Hepatocyte (in vitro differentiated cells): ENCODE results near the gene ACTR8. TPM values are rescaled to one million over a fixed set of nuclear protein-coding genes. Genes with fewer than 3 reads are reported as not detected.

Experiments used
- DNase-seq: peaks from one replicate; pipeline ENCODE4 v3.0.0-alpha.2; 2016; ENCODE audit warnings: low spot score
- H2AFZ ChIP-seq: fragments of 200-600 bp; sonication (generic); 2 replicates; pipeline ENCODE4 v1.6.0; 2016; ENCODE audit warnings: antibody characterized with exemption, mild to moderate bottlenecking
- H3K27ac ChIP-seq: fragments of 200-600 bp; sonication (generic); 2 replicates; pipeline ENCODE4 v1.5.1; 2016; ENCODE audit warnings: mild to moderate bottlenecking
- H3K27me3 ChIP-seq: fragments of 200-600 bp; sonication (generic); 2 replicates; pipeline ENCODE4 v1.6.1; 2016
- H3K36me3 ChIP-seq: fragments of 200-600 bp; sonication (generic); replicated peaks from 2 replicates; pipeline ENCODE4 v1.5.1; 2016; ENCODE audit warnings: low read depth; ENCODE audit not compliant: insufficient read depth
- H3K4me1 ChIP-seq: fragments of 200-600 bp; sonication (generic); 2 replicates; pipeline ENCODE4 v1.5.1; 2016; ENCODE audit warnings: mild to moderate bottlenecking, moderate library complexity; ENCODE audit not compliant: insufficient read depth
- H3K4me2 ChIP-seq: fragments of 200-600 bp; sonication (generic); 2 replicates; pipeline ENCODE4 v1.6.0; 2016
- H3K4me3 ChIP-seq: fragments of 200-600 bp; sonication (generic); 2 replicates; pipeline ENCODE4 v1.5.1; 2016; ENCODE audit warnings: mild to moderate bottlenecking
- H3K79me2 ChIP-seq: fragments of 200-600 bp; sonication (generic); 2 replicates; pipeline ENCODE4 v1.6.0; 2017; ENCODE audit warnings: mild to moderate bottlenecking
- H3K9me2 ChIP-seq: fragments of 200-600 bp; sonication (generic); replicated peaks from 2 replicates; pipeline ENCODE4 v1.6.0; 2017; ENCODE audit warnings: mild to moderate bottlenecking; ENCODE audit not compliant: insufficient read depth
- H3K9me3 ChIP-seq: fragments of 200-600 bp; sonication (generic); 2 replicates; pipeline ENCODE4 v1.5.1; 2016; ENCODE audit warnings: low read depth, mild to moderate bottlenecking
- H4K20me1 ChIP-seq: fragments of 200-600 bp; sonication (generic); 2 replicates; pipeline ENCODE4 v1.6.0; 2016; ENCODE audit warnings: mild to moderate bottlenecking; ENCODE audit not compliant: insufficient read depth, poor library complexity, severe bottlenecking
- EZH2 ChIP-seq: fragments of 200-600 bp; sonication (generic); IDR thresholded peaks from 2 replicates; pipeline ENCODE4 v1.6.1; 2016; ENCODE audit warnings: antibody characterized with exemption, mild to moderate bottlenecking, borderline replicate concordance
- EZH2phosphoT487 ChIP-seq: fragments of 200-600 bp; sonication (generic); IDR thresholded peaks from one replicate; pipeline ENCODE4 v1.6.1; 2018; ENCODE audit warnings: antibody characterized with exemption, mild to moderate bottlenecking, low read depth, moderate library complexity; ENCODE audit not compliant: unreplicated experiment, severe bottlenecking
- WGBS: methylation state at CpG from one replicate; pipeline ENCODE4 v1.1.6; 2016; ENCODE audit warnings: low lambda C conversion rate; ENCODE audit errors: missing lambda C conversion rate; 5-methylcytosine and 5-hydroxymethylcytosine counted together
- polyA plus RNA-seq: library from polyadenylated mRNA; unstranded; fragments of >200 nt; fragmentation: Nextera tagmentation; extraction: Ambion mirVana; gene quantifications from 2 replicates; pipeline ENCODE4 v1.2.1, GENCODE V29; 2016
- total RNA-seq: library from RNA; depleted of rRNA; stranded (reverse); fragments of >200 nt; gene quantifications from 2 replicates; pipeline ENCODE4 v1.2.3, GENCODE V29; 2014
- TF ChIP-seq, protein P1 (sequence below): fragments of 200-600 bp; sonication (generic); IDR thresholded peaks from 2 replicates; pipeline ENCODE4 v1.5.1; 2016; ENCODE audit warnings: antibody characterized with exemption, mild to moderate bottlenecking; ENCODE audit not compliant: poor library complexity

Gene ACTR8
- total and polyA plus RNA-seq, 2 experiments from 2014 or later = 19.6 to 29.1 TPM

- Histone ChIP-seq H3K4me2 (no peak overlapping the region), H3K4me1 (no peaks in the 10 kb centered on the region), H3K36me3 (no peaks in the 10 kb centered on the region), H3K27ac (no peak overlapping the region), H3K9me2 (no peaks in the 10 kb centered on the region), H3K27me3 (peaks cover 7% of the 10 kb centered on the region), H3K4me3 (no peak overlapping the region), H3K79me2 (no peaks in the 10 kb centered on the region), H3K9me3 (no peaks in the 10 kb centered on the region), H2AFZ (no peak overlapping the region), H4K20me1 (no peaks in the 10 kb centered on the region)
- 94% methylated on average over 2 of the region's 2 CpGs for WGBS
- TF ChIP-seq EZH2phosphoT487 = no peak
- TF ChIP-seq, protein P1, sequence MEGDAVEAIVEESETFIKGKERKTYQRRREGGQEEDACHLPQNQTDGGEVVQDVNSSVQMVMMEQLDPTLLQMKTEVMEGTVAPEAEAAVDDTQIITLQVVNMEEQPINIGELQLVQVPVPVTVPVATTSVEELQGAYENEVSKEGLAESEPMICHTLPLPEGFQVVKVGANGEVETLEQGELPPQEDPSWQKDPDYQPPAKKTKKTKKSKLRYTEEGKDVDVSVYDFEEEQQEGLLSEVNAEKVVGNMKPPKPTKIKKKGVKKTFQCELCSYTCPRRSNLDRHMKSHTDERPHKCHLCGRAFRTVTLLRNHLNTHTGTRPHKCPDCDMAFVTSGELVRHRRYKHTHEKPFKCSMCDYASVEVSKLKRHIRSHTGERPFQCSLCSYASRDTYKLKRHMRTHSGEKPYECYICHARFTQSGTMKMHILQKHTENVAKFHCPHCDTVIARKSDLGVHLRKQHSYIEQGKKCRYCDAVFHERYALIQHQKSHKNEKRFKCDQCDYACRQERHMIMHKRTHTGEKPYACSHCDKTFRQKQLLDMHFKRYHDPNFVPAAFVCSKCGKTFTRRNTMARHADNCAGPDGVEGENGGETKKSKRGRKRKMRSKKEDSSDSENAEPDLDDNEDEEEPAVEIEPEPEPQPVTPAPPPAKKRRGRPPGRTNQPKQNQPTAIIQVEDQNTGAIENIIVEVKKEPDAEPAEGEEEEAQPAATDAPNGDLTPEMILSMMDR = no peak
- no peak for TF ChIP-seq EZH2
- no peak for DNase-seq
Observed at GRCh38 chr3:53919741-53920140, 37.8 kb upstream of the ACTR8 start.

GRCh38 chr3:53913401-53913800, 31.4 kb upstream of the ACTR8 start:
- no peaks in the 10 kb centered on the region for H3K36me3 ChIP-seq
- no peak for DNase-seq
- H3K9me3 ChIP-seq = no peaks in the 10 kb centered on the region
- H4K20me1 ChIP-seq = no peaks in the 10 kb centered on the region
- H3K4me1 ChIP-seq = no peaks in the 10 kb centered on the region
- no peaks in the 10 kb centered on the region for H3K79me2 ChIP-seq
- H2AFZ ChIP-seq = no peak overlapping the region
- WGBS = 96% methylated on average over 8 of the region's 8 CpGs
- no peak overlapping the region for H3K27ac ChIP-seq
- no peak overlapping the region for H3K4me2 ChIP-seq
- no peak overlapping the region for H3K4me3 ChIP-seq
- TF ChIP-seq EZH2 (no peak), EZH2phosphoT487 (no peak)
- TF ChIP-seq, protein P1 = no peak
- peaks cover 15% of the 10 kb centered on the region for H3K27me3 ChIP-seq
- H3K9me2 ChIP-seq = no peaks in the 10 kb centered on the region

DNA sequence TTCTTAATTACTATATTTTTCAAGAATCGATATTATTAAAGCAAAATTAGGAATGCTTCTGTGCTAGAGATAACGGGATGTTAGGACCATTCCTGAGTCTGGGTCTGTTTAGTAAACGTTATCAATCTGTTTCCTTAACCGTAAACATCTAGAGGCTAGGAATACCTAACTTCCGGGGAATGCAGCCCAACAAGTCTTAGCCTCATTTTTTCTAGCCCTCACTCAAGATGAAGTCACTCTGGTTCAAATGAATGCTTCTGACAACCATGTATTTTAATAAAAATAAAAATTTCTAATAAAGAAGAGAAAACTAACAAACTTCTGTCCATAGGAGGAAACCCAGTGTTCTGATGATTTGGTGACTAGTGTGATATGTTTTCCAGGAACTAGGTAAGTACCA, 20.8 kb upstream of the ACTR8 start:
- Histone ChIP-seq H3K36me3 (no peaks in the 10 kb centered on the region), H3K4me3 (no peak overlapping the region), H3K4me2 (no peak overlapping the region), H3K9me2 (no peaks in the 10 kb centered on the region), H2AFZ (no peak overlapping the region), H3K27me3 (no peaks in the 10 kb centered on the region), H3K79me2 (no peaks in the 10 kb centered on the region), H3K27ac (no peak overlapping the region), H4K20me1 (no peaks in the 10 kb centered on the region), H3K9me3 (no peaks in the 10 kb centered on the region), H3K4me1 (no peaks in the 10 kb centered on the region)
- DNase-seq = no peak
- TF ChIP-seq, protein P1 = no peak
- TF ChIP-seq EZH2 (no peak), EZH2phosphoT487 (no peak)
- WGBS = 38% methylated on average over 5 of the region's 5 CpGs

DNA sequence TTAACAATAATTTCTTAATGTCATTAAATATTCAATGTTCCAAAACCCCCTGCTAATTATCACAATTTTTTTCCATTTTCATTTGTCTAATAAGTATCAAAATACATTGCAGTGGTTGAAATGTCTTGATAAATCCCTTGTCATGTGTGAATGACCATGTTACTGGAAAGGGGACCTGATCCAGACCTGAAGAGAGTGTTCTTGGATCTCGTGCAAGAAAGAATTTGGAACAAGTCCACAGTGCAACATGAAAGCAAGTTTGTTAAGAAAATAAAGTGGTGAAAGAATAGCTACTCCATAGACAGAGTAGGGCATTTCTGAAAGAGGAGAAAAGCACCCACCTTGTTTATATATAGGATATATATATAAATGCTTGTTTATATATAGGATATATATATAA, 20.1 kb upstream of the ACTR8 start:
- no peak overlapping the region for H3K4me3 ChIP-seq
- no peak for DNase-seq
- H2AFZ ChIP-seq = no peak overlapping the region

More for the DNA sequence above, 20.1 kb upstream of the ACTR8 start:
- no peaks in the 10 kb centered on the region for H3K9me2 ChIP-seq
- WGBS = 62% methylated on average over 1 of the region's 1 CpG
- TF ChIP-seq EZH2 = no peak
- no peak for TF ChIP-seq EZH2phosphoT487
- TF ChIP-seq, protein P1 = no peak
- no peak overlapping the region for H3K4me2 ChIP-seq
- no peaks in the 10 kb centered on the region for H3K9me3 ChIP-seq
- no peaks in the 10 kb centered on the region for H3K79me2 ChIP-seq
- no peaks in the 10 kb centered on the region for H4K20me1 ChIP-seq
- H3K36me3 ChIP-seq = no peaks in the 10 kb centered on the region
- no peaks in the 10 kb centered on the region for H3K27me3 ChIP-seq
- H3K4me1 ChIP-seq = no peaks in the 10 kb centered on the region
- H3K27ac ChIP-seq = no peak overlapping the region
